Loucy (cell line): ENCODE results near the gene SHB.

Source experiments
- H2AFZ ChIP-seq: fragments of 200-600 bp; sonication (generic); 2 replicates; pipeline ENCODE4 v1.6.0; 2016; ENCODE audit warnings: antibody characterized with exemption, mild to moderate bottlenecking, low read length, moderate library complexity
- H3F3A ChIP-seq: fragments of 200-600 bp; 2 replicates; pipeline ENCODE4 v1.6.0; 2016; ENCODE audit warnings: antibody characterized with exemption, low read depth, mild to moderate bottlenecking
- H3K27me3 ChIP-seq: fragments of 200-600 bp; sonication (generic); 2 replicates; pipeline ENCODE4 v1.6.1; 2014; ENCODE audit warnings: low read length, mild to moderate bottlenecking; ENCODE audit not compliant: insufficient read depth, poor library complexity, severe bottlenecking
- H3K36me3 ChIP-seq: fragments of 200-600 bp; sonication (generic); 2 replicates; pipeline ENCODE4 v1.6.1; 2016; ENCODE audit warnings: low read length; ENCODE audit not compliant: insufficient read depth
- H3K4me1 ChIP-seq: fragments of 200-600 bp; sonication (generic); 2 replicates; pipeline ENCODE4 v1.5.1; 2014; ENCODE audit warnings: low read length, mild to moderate bottlenecking; ENCODE audit not compliant: insufficient read depth, poor library complexity, severe bottlenecking
- H3K4me2 ChIP-seq: fragments of 200-600 bp; sonication (generic); 2 replicates; pipeline ENCODE4 v1.6.0; 2014; ENCODE audit warnings: antibody characterized with exemption, low read length, low read depth, mild to moderate bottlenecking; ENCODE audit not compliant: poor library complexity, severe bottlenecking
- H3K4me3 ChIP-seq: fragments of 200-600 bp; sonication (generic); 2 replicates; pipeline ENCODE4 v1.5.1; 2014; ENCODE audit warnings: low read length, mild to moderate bottlenecking, mixed read lengths; ENCODE audit not compliant: poor library complexity, severe bottlenecking
- H3K79me2 ChIP-seq: fragments of 200-600 bp; sonication (generic); 2 replicates; pipeline ENCODE4 v1.6.1; 2014; ENCODE audit warnings: low read length; ENCODE audit not compliant: insufficient read depth
- H3K9ac ChIP-seq: fragments of 200-600 bp; sonication (generic); 2 replicates; pipeline ENCODE4 v1.6.0; 2014; ENCODE audit warnings: mild to moderate bottlenecking, low read depth, low read length, moderate library complexity; ENCODE audit not compliant: poor library complexity, severe bottlenecking
- H3K9me2 ChIP-seq: fragments of 200-600 bp; sonication (generic); replicated peaks from 2 replicates; pipeline ENCODE4 v1.6.1; 2016; ENCODE audit warnings: low read depth, low read length, mixed read lengths
- H3K9me3 ChIP-seq: fragments of 200-600 bp; sonication (generic); 2 replicates; pipeline ENCODE4 v1.6.1; 2014; ENCODE audit warnings: mild to moderate bottlenecking, antibody characterized with exemption, low read length, low read depth; ENCODE audit not compliant: insufficient read depth
- H4K20me1 ChIP-seq: fragments of 200-600 bp; sonication (generic); 2 replicates; pipeline ENCODE4 v1.6.0; 2014; ENCODE audit warnings: antibody characterized with exemption, low read length, mild to moderate bottlenecking; ENCODE audit not compliant: insufficient read depth, poor library complexity, severe bottlenecking
- CTCF ChIP-seq: fragments of 200-600 bp; sonication (generic); conservative IDR thresholded peaks from 2 replicates; pipeline ENCODE4 v1.5.1; 2014; ENCODE audit warnings: mild to moderate bottlenecking, antibody characterized with exemption, low read length
- EZH2phosphoT487 ChIP-seq: fragments of 200-600 bp; IDR thresholded peaks from 2 replicates; pipeline ENCODE4 v1.6.1; 2018; ENCODE audit warnings: antibody characterized with exemption, mild to moderate bottlenecking, moderate library complexity, borderline replicate concordance

SHB gene

GRCh38 chr9:38041564-38042243, 27.3 kb downstream of the SHB start:
- Histone ChIP-seq H3K36me3 (no peaks in the 10 kb centered on the region), H3F3A (no peaks in the 10 kb centered on the region), H3K4me1 (peaks cover 6% of the 10 kb centered on the region), H3K27me3 (no peaks in the 10 kb centered on the region), H3K9me3 (no peaks in the 10 kb centered on the region), H4K20me1 (no peaks in the 10 kb centered on the region), H3K79me2 (no peaks in the 10 kb centered on the region), H3K4me2 (no peak overlapping the region), H2AFZ (no peak overlapping the region), H3K4me3 (no peak overlapping the region), H3K9me2 (no peaks in the 10 kb centered on the region), H3K9ac (no peak overlapping the region)
- TF ChIP-seq CTCF (no peak), EZH2phosphoT487 (no peak)

DNA sequence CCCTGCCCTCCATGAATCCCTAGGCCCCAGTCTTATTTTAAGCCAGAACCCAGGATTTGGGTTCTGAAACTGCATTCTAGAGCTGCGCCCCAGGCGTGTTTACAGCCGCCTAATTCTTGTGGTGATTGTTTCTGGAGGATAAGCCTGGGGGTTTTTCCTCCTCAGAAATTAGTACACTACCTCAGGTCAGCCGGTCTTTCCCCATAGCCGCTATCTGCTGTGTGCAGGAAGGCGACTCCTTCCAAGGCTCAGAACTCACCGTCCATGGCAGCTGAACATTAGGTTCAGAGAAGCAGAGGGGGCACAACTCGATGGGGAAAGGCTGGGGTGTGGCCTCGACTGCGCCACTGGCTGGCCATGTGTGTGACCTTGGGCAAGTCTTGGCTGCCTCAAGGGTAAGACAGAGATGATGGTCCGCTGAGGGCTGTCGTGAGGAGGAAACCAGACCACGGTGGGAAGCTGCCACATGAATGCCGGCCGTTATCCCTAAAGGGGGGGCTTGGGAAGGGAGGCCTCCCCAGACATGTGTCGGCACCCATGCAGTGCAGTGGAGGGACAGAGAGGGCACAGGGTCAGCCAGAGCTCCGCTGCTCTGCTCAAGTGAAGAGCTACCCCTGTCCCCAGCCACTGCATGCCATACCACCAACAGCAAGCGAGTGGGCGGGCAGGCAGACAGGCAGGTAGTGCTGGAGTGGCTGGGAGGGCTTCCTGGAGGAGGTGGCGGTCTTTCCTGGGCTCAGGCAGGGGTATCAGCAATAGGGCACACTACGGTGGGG, 28.9 kb downstream of the SHB start:
- Histone ChIP-seq H3K36me3 (no peaks in the 10 kb centered on the region), H3K79me2 (no peaks in the 10 kb centered on the region), H2AFZ (no peak overlapping the region), H3K27me3 (no peaks in the 10 kb centered on the region), H3K4me2 (no peak overlapping the region), H3F3A (no peaks in the 10 kb centered on the region), H4K20me1 (no peaks in the 10 kb centered on the region), H3K9me3 (no peaks in the 10 kb centered on the region), H3K9ac (no peak overlapping the region), H3K4me3 (no peak overlapping the region), H3K4me1 (peaks cover 6% of the 10 kb centered on the region), H3K9me2 (no peaks in the 10 kb centered on the region)
- TF ChIP-seq EZH2phosphoT487 = no peak
- no peak for TF ChIP-seq CTCF

DNA sequence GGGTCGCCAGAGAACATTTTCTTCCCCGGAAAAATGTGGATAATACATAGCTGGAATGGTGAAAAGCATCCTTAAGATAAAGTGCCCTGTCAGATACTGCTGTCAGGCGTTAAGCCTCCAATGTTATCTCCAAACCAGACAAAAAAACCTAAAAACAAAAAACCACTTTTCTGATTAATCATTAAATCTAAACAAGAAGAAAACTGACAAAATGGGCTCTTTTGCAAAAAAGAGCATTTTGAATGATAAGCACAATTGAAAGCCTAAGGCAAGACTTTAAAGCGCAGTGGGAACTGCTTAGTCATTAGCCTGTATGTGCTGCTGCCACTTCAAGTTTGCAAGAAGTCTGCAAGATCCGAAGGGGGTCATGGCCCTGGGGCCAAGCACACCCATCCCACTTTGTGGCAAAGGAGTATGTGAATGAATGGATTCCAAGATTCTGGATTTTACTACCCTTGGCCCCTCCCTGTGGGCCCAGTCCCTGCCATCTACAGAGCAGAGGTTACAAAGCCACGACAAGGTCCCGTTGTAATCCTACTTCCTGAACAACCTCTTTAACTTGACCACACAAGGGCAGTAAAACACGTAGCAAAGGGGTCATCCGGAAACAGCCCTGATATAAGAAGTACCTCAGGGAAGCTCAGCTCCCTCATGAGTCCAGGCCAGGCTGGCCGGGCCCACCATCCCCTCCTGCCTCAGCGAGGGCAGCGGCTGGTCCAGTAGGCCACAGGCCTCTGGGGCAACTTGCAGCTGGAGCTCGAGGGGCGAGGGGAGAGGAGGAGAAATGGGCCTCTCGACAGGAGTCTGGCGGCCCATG, 29.7 kb downstream of the SHB start:
- peaks cover 6% of the 10 kb centered on the region for H3K4me1 ChIP-seq
- no peaks in the 10 kb centered on the region for H3K27me3 ChIP-seq
- H3F3A ChIP-seq = no peaks in the 10 kb centered on the region
- H3K36me3 ChIP-seq = no peaks in the 10 kb centered on the region
- H3K9me3 ChIP-seq = no peaks in the 10 kb centered on the region
- no peak overlapping the region for H3K4me2 ChIP-seq
- H4K20me1 ChIP-seq = no peaks in the 10 kb centered on the region
- H3K9ac ChIP-seq = no peak overlapping the region
- no peaks in the 10 kb centered on the region for H3K79me2 ChIP-seq
- H2AFZ ChIP-seq = no peak overlapping the region
- no peak overlapping the region for H3K4me3 ChIP-seq
- TF ChIP-seq EZH2phosphoT487 = no peak
- TF ChIP-seq CTCF = no peak
- no peaks in the 10 kb centered on the region for H3K9me2 ChIP-seq
